Measurements from ENCODE around the gene NR6A1.

The NR6A1 gene

GRCh38 chr9:124506433-124506832 is 264.7 kb downstream of the NR6A1 start:
- no peaks in the 10 kb centered on the region for H3K79me2 ChIP-seq (ENCODE audit: insufficient read depth, low read depth)
- H3K27ac ChIP-seq: no peak overlapping the region
- no peak overlapping the region for H2AFZ ChIP-seq (ENCODE audit: low read depth)
- H3K4me3 ChIP-seq (IDR thresholded peaks at IDR 0.05; ENCODE audit: insufficient read depth, low read depth, low read length): no peak overlapping the region
- TF ChIP-seq CTCF (conservative IDR thresholded peaks at IDR 0.05; ENCODE audit: low read depth, low read length): no peak
- no peaks in the 10 kb centered on the region for H4K20me1 ChIP-seq (ENCODE audit: insufficient read depth)
- H3K4me2 ChIP-seq: no peak overlapping the region
- no peaks in the 10 kb centered on the region for H3K36me3 ChIP-seq (ENCODE audit: insufficient read depth)
- H3K4me1 ChIP-seq (ENCODE audit: low read depth, poor library complexity, severe bottlenecking): no peaks in the 10 kb centered on the region
- H3K27me3 ChIP-seq (ENCODE audit: insufficient read depth, low read depth): no peaks in the 10 kb centered on the region; the same call in 1 of the 2 replicates
- no peak overlapping the region for H3K9ac ChIP-seq

GRCh38 chr9:124505901-124506346 is 265.2 kb downstream of the NR6A1 start:
- no peaks in the 10 kb centered on the region for H4K20me1 ChIP-seq (ENCODE audit: insufficient read depth)
- no peak overlapping the region for H2AFZ ChIP-seq (ENCODE audit: low read depth)
- H3K79me2 ChIP-seq (ENCODE audit: insufficient read depth, low read depth): no peaks in the 10 kb centered on the region
- no peaks in the 10 kb centered on the region for H3K4me1 ChIP-seq (ENCODE audit: low read depth, poor library complexity, severe bottlenecking)
- H3K36me3 ChIP-seq (ENCODE audit: insufficient read depth): no peaks in the 10 kb centered on the region
- H3K27me3 ChIP-seq (ENCODE audit: insufficient read depth, low read depth): peaks cover 3% of the 10 kb centered on the region; the same call in 1 of the 2 replicates
- no peak for TF ChIP-seq CTCF (conservative IDR thresholded peaks at IDR 0.05; ENCODE audit: low read depth, low read length)
- no peak overlapping the region for H3K4me2 ChIP-seq
- H3K27ac ChIP-seq: no peak overlapping the region
- no peak overlapping the region for H3K4me3 ChIP-seq (IDR thresholded peaks at IDR 0.05; ENCODE audit: insufficient read depth, low read depth, low read length)
- no peak overlapping the region for H3K9ac ChIP-seq

GRCh38 chr9:124505006-124505900 is 265.9 kb downstream of the NR6A1 start:
- TF ChIP-seq CTCF (conservative IDR thresholded peaks at IDR 0.05; ENCODE audit: low read depth, low read length): no peak
- no peaks in the 10 kb centered on the region for H3K36me3 ChIP-seq (ENCODE audit: insufficient read depth)
- no peak overlapping the region for H3K27ac ChIP-seq
- H2AFZ ChIP-seq (ENCODE audit: low read depth): no peak overlapping the region
- no peak overlapping the region for H3K4me3 ChIP-seq (IDR thresholded peaks at IDR 0.05; ENCODE audit: insufficient read depth, low read depth, low read length)
- peaks cover 6% of the 10 kb centered on the region; the same call in 1 of the 2 replicates for H3K27me3 ChIP-seq (ENCODE audit: insufficient read depth, low read depth)
- H4K20me1 ChIP-seq (ENCODE audit: insufficient read depth): no peaks in the 10 kb centered on the region
- H3K9ac ChIP-seq: no peak overlapping the region
- no peaks in the 10 kb centered on the region for H3K79me2 ChIP-seq (ENCODE audit: insufficient read depth, low read depth)
- no peaks in the 10 kb centered on the region for H3K4me1 ChIP-seq (ENCODE audit: low read depth, poor library complexity, severe bottlenecking)
- H3K4me2 ChIP-seq: no peak overlapping the region

GRCh38 chr9:124504530-124505005 is 266.5 kb downstream of the NR6A1 start:
- Histone ChIP-seq H3K79me2 (ENCODE audit: insufficient read depth, low read depth) (no peaks in the 10 kb centered on the region), H3K9ac (no peak overlapping the region), H3K27me3 (ENCODE audit: insufficient read depth, low read depth) (peaks cover 6% of the 10 kb centered on the region; the same call in 1 of the 2 replicates), H4K20me1 (ENCODE audit: insufficient read depth) (no peaks in the 10 kb centered on the region), H3K4me1 (ENCODE audit: low read depth, poor library complexity, severe bottlenecking) (no peaks in the 10 kb centered on the region), H3K4me2 (no peak overlapping the region), H3K36me3 (ENCODE audit: insufficient read depth) (no peaks in the 10 kb centered on the region), H2AFZ (ENCODE audit: low read depth) (no peak overlapping the region), H3K4me3 (IDR thresholded peaks at IDR 0.05; ENCODE audit: insufficient read depth, low read depth, low read length) (no peak overlapping the region), H3K27ac (no peak overlapping the region)
- TF ChIP-seq CTCF (conservative IDR thresholded peaks at IDR 0.05; ENCODE audit: low read depth, low read length): no peak

All from KMS-11 (cell line).